Caco-2 (cell line): Measurements from ENCODE around the gene PLEKHG4. TPM values are rescaled to one million over a fixed set of nuclear protein-coding genes. Genes with fewer than 3 reads are reported as not detected.

ENCODE experiments used
- BruUV-seq: library from RNA; stranded (reverse); fragments of 400-500 nt; replicated peaks from 2 replicates; lab custom pipeline; 2021; lab: Mats Ljungman, UMichigan
- CTCF ChIA-PET: fragments of 300-600 bp; sonication (Branson Sonifier 250); formaldehyde crosslinking; loops from one replicate; lab custom pipeline; 2022; ENCODE audit warnings: antibody characterized with exemption; lab: Charles Lee
- POLR2A ChIA-PET: fragments of 300-600 bp; sonication (Branson Sonifier 250); formaldehyde crosslinking; loops from one replicate; lab custom pipeline; 2022; ENCODE audit warnings: antibody characterized with exemption; lab: Charles Lee
- DNase-seq, 2 experiments: peaks; one replicate each; pipeline versions ENCODE4 v3.0.0 to v3.0.0-alpha.2; 2020 to 2022
- H3K27me3 ChIP-seq: replicated peaks from 2 replicates; pipeline ENCODE4 v1.6.0; 2011; ENCODE audit warnings: low read length; ENCODE audit not compliant: control insufficient read depth, insufficient read depth
- H3K36me3 ChIP-seq: 2 replicates; pipeline ENCODE4 v1.5.1; 2011; ENCODE audit warnings: low read length; ENCODE audit not compliant: control insufficient read depth, insufficient read depth
- H3K4me1 ChIP-seq: fragments of 250-450 bp; sonication (Bioruptor Pico); 2 replicates; pipeline ENCODE4 v1.5.1; 2020; ENCODE audit warnings: mild to moderate bottlenecking
- H3K4me3 ChIP-seq: 2 replicates; pipeline ENCODE4 v1.5.1; 2011; ENCODE audit warnings: low read depth, mild to moderate bottlenecking, control low read depth, low read length
- H3K9me3 ChIP-seq: fragments of 250-450 bp; sonication (Bioruptor Pico); 2 replicates; pipeline ENCODE4 v1.5.1; 2020; ENCODE audit warnings: mild to moderate bottlenecking, moderate library complexity
- H3K27ac Mint-ChIP-seq: one replicate; pipeline ENCODE4 v1.8.0; 2022; ENCODE audit warnings: mixed read lengths; ENCODE audit not compliant: unreplicated experiment
- H3K27me3 Mint-ChIP-seq: one replicate; pipeline ENCODE4 v1.8.0; 2022; ENCODE audit warnings: mixed read lengths; ENCODE audit not compliant: insufficient read depth, unreplicated experiment
- H3K36me3 Mint-ChIP-seq: one replicate; pipeline ENCODE4 v1.8.0; 2022; ENCODE audit warnings: mild to moderate bottlenecking, mixed read lengths; ENCODE audit not compliant: insufficient read depth, unreplicated experiment
- H3K4me1 Mint-ChIP-seq: one replicate; pipeline ENCODE4 v1.8.0; 2022; ENCODE audit warnings: low read depth, mixed read lengths; ENCODE audit not compliant: unreplicated experiment
- H3K4me3 Mint-ChIP-seq: one replicate; pipeline ENCODE4 v1.8.0; 2022; ENCODE audit warnings: mild to moderate bottlenecking, moderate library complexity, mixed read lengths; ENCODE audit not compliant: unreplicated experiment
- H3K9me3 Mint-ChIP-seq: one replicate; pipeline ENCODE4 v1.8.0; 2022; ENCODE audit warnings: mixed read lengths; ENCODE audit not compliant: unreplicated experiment
- intact Hi-C: fragments of 100-400 bp; cut with micrococcal nuclease; formaldehyde crosslinking; loops from one replicate; pipeline ENCODE4 v1.10.0; 2022; ENCODE audit not compliant: unreplicated experiment
- total RNA-seq: library from RNA; stranded (reverse); gene quantifications from 2 replicates; pipeline ENCODE4 v1.2.3, GENCODE V29; 2022
- TF ChIP-seq, protein P1 (sequence below), 2 experiments: fragments of 200-600 bp in 1 of 2; IDR thresholded peaks; 1 replicate in 1 of 2; 2 replicates in 1 of 2; pipeline versions ENCODE4 v1.5.1 to v1.8.0; 2011 to 2022; ENCODE audit warnings: antibody characterized with exemption in 1 of 2, control low read depth in 1 of 2, inconsistent platforms in 1 of 2, low read depth in 1 of 2, low read length in 1 of 2, mild to moderate bottlenecking in 1 of 2, moderate library complexity in 1 of 2; ENCODE audit not compliant: insufficient read depth in 1 of 2, severe bottlenecking in 1 of 2, unreplicated experiment in 1 of 2

PLEKHG4 gene
- total RNA-seq, 1 experiment from 2014 or later: 91.0 TPM

DNA sequence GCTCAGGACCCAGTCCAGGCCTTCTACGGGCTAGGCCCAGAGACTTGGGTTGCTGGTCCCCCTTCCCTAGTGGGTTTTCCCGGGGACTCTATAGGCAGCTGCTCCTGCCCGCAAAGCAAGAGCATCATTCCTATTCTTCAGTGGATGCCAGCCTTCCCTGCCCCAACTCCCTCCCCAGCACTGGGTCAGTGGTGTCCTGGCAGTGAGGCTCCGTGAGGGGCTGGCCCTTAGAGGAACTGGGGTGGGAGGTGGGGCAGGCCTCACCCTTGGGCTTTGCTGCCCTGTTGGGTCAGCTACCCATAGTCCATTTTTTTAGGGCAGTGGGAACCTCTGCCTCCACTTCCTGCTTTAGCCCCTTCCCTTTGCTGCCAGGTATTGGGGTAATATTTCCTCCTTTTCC is 7.9 kb upstream of the PLEKHG4 start:
- POLR2A ChIA-PET: interaction anchor here (0.5 kb wide), 1 partner anchor 54 kb away, joined by 3 read pairs; no protein-coding TSS in a partner anchor

DNA sequence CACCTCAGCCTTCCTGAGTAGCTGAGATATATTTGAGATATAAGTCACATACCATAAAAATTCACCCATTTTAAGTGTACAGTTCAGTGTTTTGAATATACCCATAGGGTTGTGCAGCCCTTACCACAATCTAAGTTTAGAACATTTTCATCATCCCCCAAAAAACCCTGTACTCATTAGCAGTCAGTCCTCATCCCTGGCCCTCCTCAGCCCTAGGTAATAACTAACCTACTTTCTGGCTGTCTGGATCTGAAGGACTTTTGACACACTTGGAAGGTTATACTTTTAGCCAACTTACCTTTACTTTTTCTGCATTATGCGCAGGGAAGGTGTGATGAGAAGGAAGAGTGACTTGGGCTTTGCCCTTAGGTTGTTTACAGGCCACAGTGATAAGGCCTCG is 4.0 kb upstream of the PLEKHG4 start:
- ChIA-PET CTCF (no interaction called here), POLR2A (no interaction called here)
- no TSS peak for BruUV-seq
- no peak overlapping the region for H3K4me3 Mint-ChIP-seq
- H3K4me1 Mint-ChIP-seq: no peaks in the 10 kb centered on the region
- H3K4me3 ChIP-seq: no peak overlapping the region
- DNase-seq: no peak
- H3K4me1 ChIP-seq: peaks cover 16% of the 10 kb centered on the region
- no peaks in the 10 kb centered on the region for H3K27me3 Mint-ChIP-seq
- TF ChIP-seq, protein P1, sequence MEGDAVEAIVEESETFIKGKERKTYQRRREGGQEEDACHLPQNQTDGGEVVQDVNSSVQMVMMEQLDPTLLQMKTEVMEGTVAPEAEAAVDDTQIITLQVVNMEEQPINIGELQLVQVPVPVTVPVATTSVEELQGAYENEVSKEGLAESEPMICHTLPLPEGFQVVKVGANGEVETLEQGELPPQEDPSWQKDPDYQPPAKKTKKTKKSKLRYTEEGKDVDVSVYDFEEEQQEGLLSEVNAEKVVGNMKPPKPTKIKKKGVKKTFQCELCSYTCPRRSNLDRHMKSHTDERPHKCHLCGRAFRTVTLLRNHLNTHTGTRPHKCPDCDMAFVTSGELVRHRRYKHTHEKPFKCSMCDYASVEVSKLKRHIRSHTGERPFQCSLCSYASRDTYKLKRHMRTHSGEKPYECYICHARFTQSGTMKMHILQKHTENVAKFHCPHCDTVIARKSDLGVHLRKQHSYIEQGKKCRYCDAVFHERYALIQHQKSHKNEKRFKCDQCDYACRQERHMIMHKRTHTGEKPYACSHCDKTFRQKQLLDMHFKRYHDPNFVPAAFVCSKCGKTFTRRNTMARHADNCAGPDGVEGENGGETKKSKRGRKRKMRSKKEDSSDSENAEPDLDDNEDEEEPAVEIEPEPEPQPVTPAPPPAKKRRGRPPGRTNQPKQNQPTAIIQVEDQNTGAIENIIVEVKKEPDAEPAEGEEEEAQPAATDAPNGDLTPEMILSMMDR (IDR thresholded peaks at IDR 0.05; ENCODE audit: insufficient read depth in 1 of 2, low read depth in 1 of 2, low read length in 1 of 2, severe bottlenecking in 1 of 2, unreplicated experiment in 1 of 2): no peak
- intact Hi-C loops: loop anchor here (5.0 kb wide), 1 partner anchor 172 kb away; no protein-coding TSS in a partner anchor
- no peaks in the 10 kb centered on the region for H3K9me3 Mint-ChIP-seq
- no peaks in the 10 kb centered on the region for H3K27me3 ChIP-seq
- H3K9me3 ChIP-seq: no peaks in the 10 kb centered on the region
- H3K36me3 Mint-ChIP-seq: no peaks in the 10 kb centered on the region
- H3K27ac Mint-ChIP-seq: no peak overlapping the region
- no peaks in the 10 kb centered on the region; the same call in 1 of the 2 replicates for H3K36me3 ChIP-seq

More for the DNA sequence above, 7.9 kb upstream of the PLEKHG4 start:
- H3K4me1 ChIP-seq: peaks cover 15% of the 10 kb centered on the region
- no peak for DNase-seq
- no peak overlapping the region for H3K4me3 Mint-ChIP-seq
- H3K4me1 Mint-ChIP-seq: peaks cover 9% of the 10 kb centered on the region
- no peaks in the 10 kb centered on the region for H3K27me3 Mint-ChIP-seq
- H3K27me3 ChIP-seq: no peaks in the 10 kb centered on the region
- TF ChIP-seq, protein P1 (IDR thresholded peaks at IDR 0.05; ENCODE audit: insufficient read depth in 1 of 2, low read depth in 1 of 2, low read length in 1 of 2, severe bottlenecking in 1 of 2, unreplicated experiment in 1 of 2): no peak
- no TSS peak for BruUV-seq
- no peaks in the 10 kb centered on the region for H3K36me3 ChIP-seq
- CTCF ChIA-PET: interaction anchor here (0.7 to 3.7 kb wide), 2 partner anchors 11 to 68 kb away, joined by 6 to 19 read pairs; no protein-coding TSS in a partner anchor
- H3K9me3 ChIP-seq: no peaks in the 10 kb centered on the region
- H3K4me3 ChIP-seq: no peak overlapping the region
- H3K27ac Mint-ChIP-seq: no peak overlapping the region
- no peaks in the 10 kb centered on the region for H3K9me3 Mint-ChIP-seq
- H3K36me3 Mint-ChIP-seq: no peaks in the 10 kb centered on the region
- intact Hi-C loops: no loop called here

DNA sequence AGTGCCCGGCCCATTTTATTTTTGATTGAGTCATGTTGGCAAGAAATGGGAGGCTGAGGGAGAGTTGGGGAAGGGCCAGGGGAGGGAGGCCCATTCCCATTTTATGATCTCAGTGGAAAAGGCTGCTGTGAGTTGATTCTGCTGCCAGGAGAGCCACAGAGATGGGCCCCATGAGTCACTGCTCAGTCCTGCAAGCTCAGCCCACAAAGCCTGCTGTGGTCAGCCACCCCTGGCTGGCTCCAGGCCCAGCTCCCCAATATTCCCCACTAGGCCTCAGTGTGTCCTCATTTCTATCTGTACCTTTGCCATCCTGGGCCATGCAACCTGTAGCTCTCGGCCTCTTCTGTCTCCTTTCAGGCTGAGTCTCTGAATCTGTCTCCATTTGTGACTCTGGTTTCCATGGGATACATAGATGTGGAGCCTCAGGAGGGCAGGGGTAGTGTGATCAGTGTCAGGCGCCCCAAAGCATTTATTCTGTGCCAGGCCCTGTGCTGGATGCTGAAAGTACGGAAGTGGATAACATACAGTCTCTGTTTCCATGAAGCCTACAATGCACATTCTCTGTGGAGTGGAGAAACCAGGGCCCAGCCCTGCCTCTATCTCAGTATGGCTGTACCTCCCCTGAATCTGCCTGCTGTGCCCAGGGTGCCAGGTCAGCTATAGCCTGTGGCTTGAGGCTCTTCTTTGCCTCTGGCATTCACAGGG is 1.9 kb upstream of the PLEKHG4 start:
- BruUV-seq: no TSS peak
- H3K27me3 Mint-ChIP-seq: no peaks in the 10 kb centered on the region
- ChIA-PET CTCF (interaction anchor here (1.1 to 1.2 kb wide), 2 partner anchors 17 to 31 kb away, joined by 6 to 11 read pairs; no protein-coding TSS in a partner anchor), POLR2A (no interaction called here)
- H3K9me3 ChIP-seq: no peaks in the 10 kb centered on the region
- peak overlapping the region; percentile 84 for H3K4me3 Mint-ChIP-seq
- no peak for DNase-seq
- no peaks in the 10 kb centered on the region for H3K4me1 Mint-ChIP-seq
- no peak overlapping the region for H3K27ac Mint-ChIP-seq
- TF ChIP-seq, protein P1 (IDR thresholded peaks at IDR 0.05; ENCODE audit: insufficient read depth in 1 of 2, low read depth in 1 of 2, low read length in 1 of 2, severe bottlenecking in 1 of 2, unreplicated experiment in 1 of 2): no peak
- peaks cover 2% of the 10 kb centered on the region; the same call in 1 of the 2 replicates for H3K36me3 ChIP-seq
- no peaks in the 10 kb centered on the region for H3K9me3 Mint-ChIP-seq
- H3K36me3 Mint-ChIP-seq: no peaks in the 10 kb centered on the region
- H3K4me3 ChIP-seq: no peak overlapping the region
- intact Hi-C loops: loop anchor here (5.0 kb wide), 1 partner anchor 170 kb away; no protein-coding TSS in a partner anchor
- H3K27me3 ChIP-seq: no peaks in the 10 kb centered on the region
- H3K4me1 ChIP-seq: peaks cover 20% of the 10 kb centered on the region
